HEK293 (cell line): ENCODE measurements around the gene HEXIM1.

Experiments used
- BCL11A ChIP-seq: fragments of 450-650 bp; formaldehyde crosslinking; IDR thresholded peaks from 2 replicates; pipeline ENCODE4 v1.5.1; 2016; ENCODE audit warnings: low read depth, missing biosample characterization, missing genetic modification characterization
- CTCF ChIP-seq: fragments of 450-650 bp; formaldehyde crosslinking; IDR thresholded peaks from 2 replicates; pipeline ENCODE4 v1.5.1; 2016; ENCODE audit warnings: missing biosample characterization, missing genetic modification characterization
- EGR2 ChIP-seq: fragments of 450-650 bp; formaldehyde crosslinking; IDR thresholded peaks from 2 replicates; pipeline ENCODE4 v1.5.1; 2016; ENCODE audit warnings: low read depth, missing biosample characterization, missing genetic modification characterization
- GLIS2 ChIP-seq: fragments of 450-650 bp; formaldehyde crosslinking; IDR thresholded peaks from 2 replicates; pipeline ENCODE4 v1.5.1; 2016; ENCODE audit warnings: missing biosample characterization, missing genetic modification characterization
- HOXD13 ChIP-seq: sonication (generic); formaldehyde crosslinking; IDR thresholded peaks from 2 replicates; pipeline ENCODE4 v1.8.0; 2022; ENCODE audit warnings: missing genetic modification reagents, borderline replicate concordance
- PATZ1 ChIP-seq: fragments of 450-650 bp; formaldehyde crosslinking; IDR thresholded peaks from 2 replicates; pipeline ENCODE4 v1.5.1; 2016; ENCODE audit warnings: missing biosample characterization, missing genetic modification characterization
- SP2 ChIP-seq: fragments of 450-650 bp; formaldehyde crosslinking; IDR thresholded peaks from 2 replicates; pipeline ENCODE4 v1.5.1; 2016; ENCODE audit warnings: missing biosample characterization, missing genetic modification characterization
- WT1 ChIP-seq: fragments of 450-650 bp; formaldehyde crosslinking; IDR thresholded peaks from 2 replicates; pipeline ENCODE4 v1.5.1; 2016; ENCODE audit warnings: missing biosample characterization, missing genetic modification characterization
- YY2 ChIP-seq: fragments of 450-650 bp; formaldehyde crosslinking; IDR thresholded peaks from 2 replicates; pipeline ENCODE4 v1.5.1; 2016; ENCODE audit warnings: missing biosample characterization, missing genetic modification characterization
- ZBTB11 ChIP-seq: fragments of 450-650 bp; formaldehyde crosslinking; conservative IDR thresholded peaks from 2 replicates; pipeline ENCODE4 v1.5.1; 2016; ENCODE audit warnings: low read depth, missing biosample characterization, missing genetic modification characterization
- ZBTB48 ChIP-seq: fragments of 450-650 bp; formaldehyde crosslinking; IDR thresholded peaks from 2 replicates; pipeline ENCODE4 v1.5.1; 2016; ENCODE audit warnings: missing biosample characterization, missing genetic modification characterization
- ZBTB49 ChIP-seq: fragments of 450-650 bp; formaldehyde crosslinking; IDR thresholded peaks from 2 replicates; pipeline ENCODE4 v1.5.1; 2016; ENCODE audit warnings: missing biosample characterization, missing genetic modification characterization, low read depth
- ZBTB6 ChIP-seq: fragments of 450-650 bp; formaldehyde crosslinking; IDR thresholded peaks from 2 replicates; pipeline ENCODE4 v1.5.1; 2017; ENCODE audit warnings: missing biosample characterization, missing genetic modification characterization
- ZIC2 ChIP-seq: fragments of 450-650 bp; formaldehyde crosslinking; IDR thresholded peaks from 2 replicates; pipeline ENCODE4 v1.5.1; 2016; ENCODE audit warnings: missing biosample characterization, missing genetic modification characterization
- ZNF394 ChIP-seq: fragments of 450-650 bp; formaldehyde crosslinking; IDR thresholded peaks from 2 replicates; pipeline ENCODE4 v1.5.1; 2016; ENCODE audit warnings: missing biosample characterization, missing genetic modification characterization, mild to moderate bottlenecking, moderate library complexity, borderline replicate concordance
- ZNF398 ChIP-seq: fragments of 450-650 bp; formaldehyde crosslinking; IDR thresholded peaks from 2 replicates; pipeline ENCODE4 v1.5.1; 2017; ENCODE audit warnings: missing biosample characterization, missing genetic modification characterization
- ZNF416 ChIP-seq: fragments of 450-650 bp; formaldehyde crosslinking; IDR thresholded peaks from 2 replicates; pipeline ENCODE4 v1.5.1; 2016; ENCODE audit warnings: missing biosample characterization, missing genetic modification characterization
- ZNF521 ChIP-seq: fragments of 450-650 bp; formaldehyde crosslinking; IDR thresholded peaks from 2 replicates; pipeline ENCODE4 v1.5.1; 2017; ENCODE audit warnings: missing biosample characterization, mild to moderate bottlenecking, missing genetic modification characterization
- ZNF600 ChIP-seq: fragments of 450-650 bp; formaldehyde crosslinking; IDR thresholded peaks from 2 replicates; pipeline ENCODE4 v1.5.1; 2016; ENCODE audit warnings: missing biosample characterization, missing genetic modification characterization
- ZNF704 ChIP-seq: fragments of 450-650 bp; formaldehyde crosslinking; IDR thresholded peaks from 2 replicates; pipeline ENCODE4 v1.5.1; 2016; ENCODE audit warnings: missing biosample characterization, missing genetic modification characterization
- ZNF747 ChIP-seq: fragments of 450-650 bp; formaldehyde crosslinking; IDR thresholded peaks from 2 replicates; pipeline ENCODE4 v1.5.1; 2016; ENCODE audit warnings: missing biosample characterization, missing genetic modification characterization

The HEXIM1 gene

GRCh38 chr17:45172541-45173286 is 24.4 kb downstream of the HEXIM1 start (continued):
- TF ChIP-seq ZBTB49 (tag by site-specific recombination) (no peak), ZNF416 (tag by site-specific recombination) (no peak), WT1 (tag by site-specific recombination) (no peak), CTCF (0 out of 2 replicates have a peak, but pooled peaks have one; percentile 41), YY2 (tag by site-specific recombination) (no peak), ZNF521 (tag by site-specific recombination) (no peak), SP2 (tag by site-specific recombination) (peak; percentile 15), ZNF398 (peak; percentile 97), ZBTB11 (tag by site-specific recombination) (peak; percentile 95), PATZ1 (peak; percentile 39; the same call in 1 of the 2 replicates), ZNF704 (no peak), ZNF600 (tag by site-specific recombination) (no peak), ZNF394 (tag by site-specific recombination) (peak; percentile 22; the same call in 1 of the 2 replicates), ZNF747 (tag by site-specific recombination) (no peak), EGR2 (tag by site-specific recombination) (peak; percentile 49; the same call in 1 of the 2 replicates), GLIS2 (tag by site-specific recombination) (peak; percentile 73), ZBTB6 (tag by site-specific recombination) (no peak), ZBTB48 (tag by site-specific recombination) (peak; percentile 29; the same call in 1 of the 2 replicates), HOXD13 (CRISPR knock-in tag) (no peak), ZIC2 (tag by site-specific recombination) (peak; percentile 46), BCL11A (tag by site-specific recombination) (no peak)
